H9 (cell line): Measurements from ENCODE around the gene ZGRF1. TPM values are rescaled to one million over a fixed set of nuclear protein-coding genes. Genes with fewer than 3 reads are reported as not detected.

ENCODE experiments used
- microRNA-seq: library from miRNA; unstranded; fragments of <30 nt; microRNA quantifications from one replicate; pipeline ENCODE4, GENCODE V29; 2020; ENCODE audit warnings: borderline microRNAs expressed
- total RNA-seq: library from RNA; stranded (reverse); gene quantifications from 2 replicates; pipeline ENCODE4 v1.2.1, GENCODE V29; 2021

ZGRF1 gene
- total RNA-seq, 1 experiment from 2014 or later: 38.3 TPM

Small RNAs within 50 kb of the gene (microRNA-seq; reads per million reads assigned to microRNA genes)
- gene MIR302A (401,332 reads per million, percentile 100 among the genes with 10 or more reads in this experiment), gene MIR302B (274,105 reads per million, percentile 100 among the genes with 10 or more reads in this experiment), gene MIR302C (156,053 reads per million, percentile 99 among the genes with 10 or more reads in this experiment), gene MIR302D (117,255 reads per million, percentile 99 among the genes with 10 or more reads in this experiment), gene MIR367 (151 reads per million, percentile 79 among the genes with 10 or more reads in this experiment)

Other genes starting within 250 kb of the ZGRF1 start
- gene NEUROG2, start 120.7 kb downstream of the ZGRF1 start, total RNA-seq: not detected in 2 replicates
- gene LARP7, start 234 bp upstream of the ZGRF1 start, total RNA-seq: 33.8 and 37.0 TPM in 2 replicates